HG03354 (cell line): ENCODE measurements around the gene EPHA8.

Experiments
- ATAC-seq: cut with Tn5 transposase; IDR thresholded peaks from one replicate; pipeline ENCODE4 v1.9.1; 2021; ENCODE audit warnings: mild to moderate bottlenecking; ENCODE audit not compliant: unreplicated experiment, poor library complexity, severe bottlenecking

The EPHA8 gene

DNA sequence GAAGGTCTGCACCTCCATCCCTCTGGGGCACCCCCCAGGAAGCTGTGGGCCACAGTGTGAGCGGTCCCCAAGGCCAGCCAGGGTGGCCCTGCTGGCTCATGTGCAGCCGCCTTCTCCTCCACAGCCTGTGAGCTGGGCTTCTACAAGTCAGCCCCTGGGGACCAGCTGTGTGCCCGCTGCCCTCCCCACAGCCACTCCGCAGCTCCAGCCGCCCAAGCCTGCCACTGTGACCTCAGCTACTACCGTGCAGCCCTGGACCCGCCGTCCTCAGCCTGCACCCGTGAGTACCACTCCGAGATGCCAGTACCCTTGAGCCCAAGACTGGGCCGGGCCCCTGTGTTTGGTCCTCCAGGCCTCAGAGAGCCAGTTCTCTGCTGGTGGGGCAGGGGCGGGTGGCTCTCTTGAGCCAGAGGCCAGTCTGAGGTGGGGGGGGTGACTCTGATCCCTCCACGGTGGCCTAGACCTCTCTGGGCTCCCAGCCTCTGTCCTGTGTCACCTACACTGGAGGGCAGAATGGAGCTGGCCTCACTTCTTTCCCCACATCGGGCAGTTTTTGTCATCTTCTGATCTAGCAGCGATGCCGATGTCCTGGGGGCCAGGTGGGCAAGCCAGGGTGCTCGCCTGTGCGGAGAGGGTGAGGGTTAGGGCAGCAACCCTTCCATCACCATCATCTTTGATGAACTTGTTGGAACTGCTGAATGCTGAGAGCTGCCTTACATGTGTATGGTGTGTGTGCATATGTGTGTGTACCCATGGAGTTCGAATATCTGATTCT lies 23.3 kb downstream of the EPHA8 start:
- ATAC-seq: no peak

DNA sequence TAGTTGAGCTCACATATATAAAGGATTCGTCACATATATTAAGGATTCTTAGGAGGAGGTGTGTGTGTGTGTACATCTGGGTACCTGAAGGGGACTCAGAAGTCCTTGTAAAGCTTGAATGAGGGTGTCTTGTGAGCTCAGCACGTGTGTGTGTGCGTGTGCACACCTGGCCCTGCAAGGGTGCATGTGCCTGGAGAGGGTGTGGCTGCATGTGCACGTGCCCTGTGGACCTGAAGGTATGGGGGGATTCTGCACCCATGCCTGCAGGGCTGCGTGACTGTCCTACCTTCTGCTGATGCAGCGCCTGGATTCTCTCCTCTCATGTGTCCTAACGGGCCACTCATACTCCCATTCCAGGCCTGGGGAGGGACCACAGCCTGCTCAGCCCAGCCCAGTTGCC lies 24.0 kb downstream of the EPHA8 start:
- no peak for ATAC-seq

DNA sequence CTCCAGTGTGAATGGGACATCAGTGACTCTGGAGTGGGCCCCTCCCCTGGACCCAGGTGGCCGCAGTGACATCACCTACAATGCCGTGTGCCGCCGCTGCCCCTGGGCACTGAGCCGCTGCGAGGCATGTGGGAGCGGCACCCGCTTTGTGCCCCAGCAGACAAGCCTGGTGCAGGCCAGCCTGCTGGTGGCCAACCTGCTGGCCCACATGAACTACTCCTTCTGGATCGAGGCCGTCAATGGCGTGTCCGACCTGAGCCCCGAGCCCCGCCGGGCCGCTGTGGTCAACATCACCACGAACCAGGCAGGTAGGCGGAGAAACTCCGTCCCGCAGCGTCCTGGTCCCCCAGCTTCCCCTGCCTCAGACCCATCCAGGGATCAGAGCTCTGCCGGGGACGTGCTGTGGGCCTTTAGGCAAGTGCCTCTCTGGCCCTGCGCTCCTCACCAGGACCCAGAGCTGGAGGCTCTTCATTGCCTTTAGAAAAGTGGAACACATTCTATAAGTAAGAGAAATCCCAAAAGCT lies 25.7 kb downstream of the EPHA8 start:
- no peak for ATAC-seq

DNA sequence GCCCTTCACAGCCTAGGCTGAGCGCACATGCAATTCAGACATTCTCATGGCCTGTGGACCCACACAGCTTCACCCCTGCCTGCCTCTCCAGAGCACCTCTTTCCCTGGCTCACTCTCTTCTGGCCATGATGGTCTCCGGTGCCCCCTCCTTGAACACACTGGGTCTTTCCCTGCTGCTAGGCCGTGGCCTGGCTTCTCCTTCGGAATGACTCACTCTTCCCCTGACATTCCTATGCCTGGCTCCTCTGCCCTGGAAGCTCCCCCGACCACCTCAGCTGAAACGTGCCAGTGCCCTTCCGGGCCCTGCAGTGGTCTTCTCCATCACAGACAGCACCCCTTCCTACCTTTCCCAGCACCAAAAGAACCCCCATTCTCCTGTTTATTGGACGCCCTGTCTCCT lies 28.3 kb downstream of the EPHA8 start:
- no peak for ATAC-seq

DNA sequence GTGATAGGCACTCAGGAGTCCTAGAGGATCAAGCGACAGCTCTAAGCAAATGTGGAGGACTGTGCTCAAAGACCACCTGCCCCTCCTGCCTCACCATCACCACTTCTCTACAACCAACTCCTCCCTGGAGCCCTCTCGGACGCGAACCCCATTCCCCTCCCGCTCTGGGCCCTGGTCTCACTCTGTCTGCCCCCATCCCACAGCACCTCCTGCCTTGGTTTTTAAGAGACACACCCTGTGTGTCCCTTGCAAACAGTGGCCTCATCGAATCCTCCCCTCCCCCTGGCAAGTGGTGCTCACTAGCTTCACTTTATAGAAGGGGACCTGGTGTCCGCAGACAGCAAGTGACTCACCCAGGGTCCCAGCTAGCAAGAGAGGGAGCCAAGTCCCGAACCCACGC lies 28.8 kb downstream of the EPHA8 start:
- ATAC-seq: no peak

DNA sequence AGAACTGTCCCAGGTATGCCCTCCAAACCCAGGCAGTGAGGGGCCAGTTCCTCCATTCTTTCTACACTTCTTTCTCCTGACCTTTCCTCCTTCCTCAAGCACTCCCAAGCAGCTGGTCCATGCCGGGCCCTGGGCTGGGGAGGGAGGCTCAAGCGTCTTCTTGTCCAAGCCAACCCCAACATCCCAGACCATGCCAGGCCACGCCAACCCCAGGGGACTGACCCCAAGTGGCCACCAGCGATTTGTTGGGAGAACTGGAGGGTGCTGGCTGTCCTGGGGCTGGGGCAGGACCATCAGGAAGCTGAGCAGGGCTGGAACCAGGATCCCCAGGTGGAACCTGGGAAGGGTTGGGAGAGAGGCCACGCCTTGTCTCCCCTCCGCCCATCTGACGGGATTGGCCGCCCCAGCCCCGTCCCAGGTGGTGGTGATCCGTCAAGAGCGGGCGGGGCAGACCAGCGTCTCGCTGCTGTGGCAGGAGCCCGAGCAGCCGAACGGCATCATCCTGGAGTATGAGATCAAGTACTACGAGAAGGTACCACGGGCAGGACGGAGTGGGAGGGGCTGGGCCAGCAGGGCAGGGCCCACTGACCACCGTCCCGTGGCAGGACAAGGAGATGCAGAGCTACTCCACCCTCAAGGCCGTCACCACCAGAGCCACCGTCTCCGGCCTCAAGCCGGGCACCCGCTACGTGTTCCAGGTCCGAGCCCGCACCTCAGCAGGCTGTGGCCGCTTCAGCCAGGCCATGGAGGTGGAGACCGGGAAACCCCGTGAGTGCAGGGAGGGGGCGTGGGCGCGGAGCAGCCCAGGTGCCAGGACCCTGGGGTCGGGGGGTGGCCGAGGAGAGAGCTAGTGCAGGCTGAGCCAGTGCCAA lies 29.9 kb downstream of the EPHA8 start:
- ATAC-seq: no peak

DNA sequence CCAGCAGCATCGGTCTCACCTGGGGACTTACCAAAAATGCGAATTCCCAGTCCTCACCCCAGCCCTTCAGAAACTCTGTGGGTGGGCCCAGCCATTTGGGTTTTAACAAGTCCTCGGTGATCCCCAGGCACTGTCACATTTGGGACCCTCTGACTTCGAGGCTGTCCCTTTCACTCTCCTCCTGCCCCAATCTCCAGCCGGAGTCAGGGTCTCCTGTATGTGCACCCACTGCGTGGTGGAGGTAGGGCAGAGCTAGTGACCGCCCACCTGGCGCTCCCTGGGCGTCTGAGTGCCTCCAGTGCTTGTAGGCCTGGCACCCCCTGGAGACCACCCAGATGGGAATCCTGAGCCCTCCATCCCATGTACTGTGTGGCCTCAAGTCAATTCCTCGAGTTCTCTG lies 31.1 kb downstream of the EPHA8 start:
- no peak for ATAC-seq

DNA sequence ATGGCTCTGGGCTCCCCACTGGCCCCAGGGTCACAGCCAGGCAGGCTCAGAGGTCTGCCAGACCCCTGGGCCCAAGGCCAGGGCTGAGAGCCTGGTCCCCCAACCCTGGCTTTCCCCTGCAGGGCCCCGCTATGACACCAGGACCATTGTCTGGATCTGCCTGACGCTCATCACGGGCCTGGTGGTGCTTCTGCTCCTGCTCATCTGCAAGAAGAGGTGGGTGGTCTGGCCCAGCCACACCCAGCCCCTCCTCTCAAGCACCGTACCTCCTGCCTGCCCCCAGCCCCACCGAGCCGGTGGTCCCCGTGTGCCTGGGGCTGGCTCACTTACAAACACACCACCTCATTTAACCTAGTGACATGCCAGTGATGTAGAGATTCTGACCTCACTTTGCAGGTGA lies 31.8 kb downstream of the EPHA8 start:
- no peak for ATAC-seq

DNA sequence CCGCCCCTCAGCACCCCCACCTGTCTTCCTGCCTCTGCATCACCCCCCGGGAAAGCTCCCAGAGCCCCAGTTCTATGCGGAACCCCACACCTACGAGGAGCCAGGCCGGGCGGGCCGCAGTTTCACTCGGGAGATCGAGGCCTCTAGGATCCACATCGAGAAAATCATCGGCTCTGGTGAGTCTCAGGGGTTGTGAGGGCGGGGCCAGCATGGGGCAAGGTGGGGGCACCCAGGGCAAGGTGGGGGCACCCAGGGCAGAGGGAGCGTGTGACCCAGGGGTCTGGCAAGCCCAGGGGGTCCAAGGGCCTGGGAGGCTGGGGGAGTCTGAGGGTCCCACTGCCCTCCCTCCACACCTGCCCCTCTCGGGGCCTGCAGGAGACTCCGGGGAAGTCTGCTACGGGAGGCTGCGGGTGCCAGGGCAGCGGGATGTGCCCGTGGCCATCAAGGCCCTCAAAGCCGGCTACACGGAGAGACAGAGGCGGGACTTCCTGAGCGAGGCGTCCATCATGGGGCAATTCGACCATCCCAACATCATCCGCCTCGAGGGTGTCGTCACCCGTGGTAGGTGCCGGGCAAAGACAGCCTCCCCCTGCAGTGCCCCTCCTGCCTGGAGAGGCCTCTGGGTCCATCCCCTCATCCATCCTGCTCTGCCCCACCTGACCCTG lies 34.1 kb downstream of the EPHA8 start:
- ATAC-seq: no peak

DNA sequence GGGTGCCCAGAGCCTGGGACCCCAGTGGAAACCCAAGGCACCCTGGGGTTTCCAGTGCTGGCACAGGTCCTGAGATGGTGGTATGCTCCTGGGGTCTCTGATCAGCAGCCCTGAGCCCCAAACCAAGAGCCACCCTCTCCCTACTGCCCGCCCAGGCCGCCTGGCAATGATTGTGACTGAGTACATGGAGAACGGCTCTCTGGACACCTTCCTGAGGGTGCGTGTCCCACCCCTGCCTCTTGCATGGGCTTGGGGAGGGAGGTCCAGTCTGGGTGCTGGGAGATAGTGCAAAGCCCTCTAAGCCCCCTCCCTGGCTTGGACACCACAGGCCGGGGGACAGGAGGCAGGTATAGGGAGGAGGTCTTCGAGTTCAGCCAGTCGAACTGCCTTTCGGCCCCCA lies 34.7 kb downstream of the EPHA8 start:
- ATAC-seq: no peak

DNA sequence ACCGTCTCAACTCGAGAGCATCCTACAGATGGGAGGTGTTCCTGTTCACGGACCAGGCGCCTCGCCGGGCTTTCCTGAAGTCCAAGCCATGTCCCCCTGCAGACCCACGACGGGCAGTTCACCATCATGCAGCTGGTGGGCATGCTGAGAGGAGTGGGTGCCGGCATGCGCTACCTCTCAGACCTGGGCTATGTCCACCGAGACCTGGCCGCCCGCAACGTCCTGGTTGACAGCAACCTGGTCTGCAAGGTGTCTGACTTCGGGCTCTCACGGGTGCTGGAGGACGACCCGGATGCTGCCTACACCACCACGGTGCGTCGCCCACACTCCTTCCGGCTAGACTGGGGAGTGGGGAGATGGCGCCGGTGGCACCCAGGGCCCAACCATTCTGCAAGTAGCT lies 35.4 kb downstream of the EPHA8 start:
- ATAC-seq: no peak

DNA sequence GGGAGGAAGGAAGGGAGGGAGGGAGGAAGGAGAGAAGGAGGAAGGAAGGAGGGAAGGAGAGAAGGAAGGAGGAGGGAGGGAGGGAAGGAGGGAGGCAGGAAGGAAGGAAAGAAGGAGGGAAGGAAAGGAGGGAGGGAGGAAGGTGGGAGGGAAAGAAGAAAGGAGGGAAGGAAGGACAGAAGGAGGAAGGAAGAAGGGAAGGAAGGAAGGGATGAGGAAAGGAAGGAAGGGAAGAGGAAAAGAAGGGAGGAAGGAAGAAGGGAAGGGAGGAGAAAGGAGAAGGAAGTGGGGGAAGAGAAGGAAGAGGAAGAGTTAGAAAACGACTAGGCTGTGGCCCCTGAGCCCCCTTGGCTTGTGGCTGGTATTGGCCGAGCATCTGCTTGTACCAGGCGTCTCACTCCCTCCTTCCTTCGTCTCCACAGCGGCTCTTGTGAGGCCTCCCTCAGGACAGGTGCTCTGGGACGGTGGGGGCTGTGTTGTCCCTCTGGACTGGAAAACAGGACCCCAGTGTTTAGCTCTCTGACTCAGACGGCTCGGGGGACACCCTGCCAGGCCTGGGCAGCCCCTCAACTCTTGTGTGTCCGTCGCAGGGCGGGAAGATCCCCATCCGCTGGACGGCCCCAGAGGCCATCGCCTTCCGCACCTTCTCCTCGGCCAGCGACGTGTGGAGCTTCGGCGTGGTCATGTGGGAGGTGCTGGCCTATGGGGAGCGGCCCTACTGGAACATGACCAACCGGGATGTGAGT lies 37.0 kb downstream of the EPHA8 start:
- ATAC-seq: no peak

DNA sequence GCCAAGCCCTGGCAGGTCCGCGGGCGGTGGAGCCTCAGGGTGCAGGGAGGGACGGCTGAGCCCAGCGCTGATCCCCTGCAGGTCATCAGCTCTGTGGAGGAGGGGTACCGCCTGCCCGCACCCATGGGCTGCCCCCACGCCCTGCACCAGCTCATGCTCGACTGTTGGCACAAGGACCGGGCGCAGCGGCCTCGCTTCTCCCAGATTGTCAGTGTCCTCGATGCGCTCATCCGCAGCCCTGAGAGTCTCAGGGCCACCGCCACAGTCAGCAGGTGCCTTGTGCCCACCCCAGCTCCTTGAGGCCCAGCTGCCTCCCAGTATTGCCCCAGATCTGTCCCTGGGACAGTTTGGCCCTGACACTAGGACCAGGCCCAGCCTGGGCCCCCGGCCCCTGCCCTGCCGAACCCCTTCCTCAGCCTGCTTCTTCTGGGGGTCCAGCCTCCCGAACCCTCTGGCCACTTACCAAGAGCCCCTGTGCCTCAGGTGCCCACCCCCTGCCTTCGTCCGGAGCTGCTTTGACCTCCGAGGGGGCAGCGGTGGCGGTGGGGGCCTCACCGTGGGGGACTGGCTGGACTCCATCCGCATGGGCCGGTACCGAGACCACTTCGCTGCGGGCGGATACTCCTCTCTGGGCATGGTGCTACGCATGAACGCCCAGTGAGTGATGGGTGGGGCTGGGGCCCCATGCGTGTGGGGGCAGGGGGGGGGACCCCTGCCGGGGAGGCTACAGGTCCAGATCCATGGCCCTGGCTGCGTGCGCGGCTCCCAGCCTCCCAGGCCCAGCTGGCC lies 37.7 kb downstream of the EPHA8 start:
- no peak for ATAC-seq

DNA sequence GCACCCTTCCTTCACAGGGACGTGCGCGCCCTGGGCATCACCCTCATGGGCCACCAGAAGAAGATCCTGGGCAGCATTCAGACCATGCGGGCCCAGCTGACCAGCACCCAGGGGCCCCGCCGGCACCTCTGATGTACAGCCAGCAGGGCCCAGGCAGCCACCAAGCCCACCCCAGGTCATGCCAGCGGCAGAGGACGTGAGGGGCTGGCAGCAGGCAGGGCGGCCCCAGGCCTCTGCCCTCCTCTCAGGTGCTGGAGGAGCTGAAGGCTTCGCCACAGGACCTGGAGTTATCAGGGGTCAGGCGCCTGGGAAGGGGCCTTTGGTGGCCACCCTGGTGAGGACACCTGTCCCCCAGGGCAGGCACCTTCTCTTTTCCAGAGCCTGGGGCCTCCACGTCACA lies 38.3 kb downstream of the EPHA8 start:
- ATAC-seq: no peak

DNA sequence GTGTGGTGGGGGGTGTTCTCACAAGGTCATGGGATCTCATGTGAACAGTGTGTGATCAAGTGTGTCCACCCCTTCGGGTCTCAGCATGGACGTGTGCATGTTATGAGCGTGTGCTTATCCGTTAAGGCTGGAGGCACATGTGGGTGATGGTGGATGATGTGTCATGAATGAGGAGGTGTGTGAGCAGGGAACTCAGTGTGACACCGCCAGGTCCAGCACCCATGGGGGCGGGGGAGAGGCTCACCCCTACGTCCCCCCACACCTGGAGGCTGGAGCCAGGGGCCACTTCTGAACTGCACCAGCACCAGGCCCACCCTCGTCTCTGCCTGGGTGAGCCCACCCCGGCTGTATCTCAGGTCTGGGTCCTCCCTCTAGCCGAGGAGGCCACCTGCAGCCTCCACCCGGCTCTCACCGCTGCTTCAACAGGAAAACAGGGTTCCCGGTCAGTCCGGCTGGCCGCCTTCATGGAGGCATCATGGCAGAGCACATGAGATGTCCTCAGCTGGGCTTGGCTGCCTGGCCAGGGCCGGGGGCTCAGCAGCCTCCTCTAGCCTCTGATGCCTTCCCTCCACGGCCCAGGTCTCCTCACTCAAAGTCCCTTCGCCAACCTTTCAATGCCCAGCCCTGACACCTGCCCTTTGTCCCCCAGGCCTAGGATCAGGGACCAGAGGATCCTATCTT lies 38.9 kb downstream of the EPHA8 start:
- no peak for ATAC-seq

DNA sequence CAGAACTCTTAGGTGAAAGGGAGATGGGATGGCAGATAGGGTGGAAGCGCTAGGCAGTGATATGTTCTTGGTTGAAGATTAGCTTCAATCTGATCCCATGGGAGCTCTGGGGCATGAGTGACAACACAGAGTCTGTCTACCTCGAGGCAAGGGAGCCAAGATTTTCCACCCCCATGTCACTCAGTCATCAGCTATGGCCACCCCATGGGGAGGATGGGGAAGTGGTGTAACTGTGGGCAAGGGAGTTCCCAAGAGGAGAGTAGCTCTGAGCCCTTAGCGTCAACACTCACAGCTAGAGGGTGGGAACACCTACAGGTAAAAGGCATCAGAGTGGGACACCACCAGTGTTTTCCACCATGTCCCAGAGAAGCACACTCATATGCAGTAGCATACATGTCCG lies 42.9 kb downstream of the EPHA8 start:
- no peak for ATAC-seq

DNA sequence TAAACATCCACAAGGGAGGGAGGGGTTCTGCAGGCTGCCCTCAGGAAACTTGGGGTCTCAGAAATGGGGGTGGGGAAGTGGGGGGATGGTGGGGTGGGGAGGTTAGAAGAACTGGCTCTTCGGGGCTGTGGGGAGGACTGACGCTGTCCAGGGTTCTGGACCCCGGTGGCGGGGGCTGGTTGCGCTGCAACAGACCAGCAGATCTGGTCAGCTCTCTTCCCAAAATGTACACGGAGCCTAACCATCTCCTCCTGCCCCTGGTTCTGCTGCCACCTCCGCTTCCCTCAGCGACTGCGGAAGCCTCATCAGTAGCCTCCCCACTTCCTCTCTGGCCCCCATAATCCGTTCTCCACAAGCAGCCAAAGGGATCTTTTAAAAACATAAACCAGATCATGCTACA lies 43.9 kb downstream of the EPHA8 start:
- no peak for ATAC-seq

DNA sequence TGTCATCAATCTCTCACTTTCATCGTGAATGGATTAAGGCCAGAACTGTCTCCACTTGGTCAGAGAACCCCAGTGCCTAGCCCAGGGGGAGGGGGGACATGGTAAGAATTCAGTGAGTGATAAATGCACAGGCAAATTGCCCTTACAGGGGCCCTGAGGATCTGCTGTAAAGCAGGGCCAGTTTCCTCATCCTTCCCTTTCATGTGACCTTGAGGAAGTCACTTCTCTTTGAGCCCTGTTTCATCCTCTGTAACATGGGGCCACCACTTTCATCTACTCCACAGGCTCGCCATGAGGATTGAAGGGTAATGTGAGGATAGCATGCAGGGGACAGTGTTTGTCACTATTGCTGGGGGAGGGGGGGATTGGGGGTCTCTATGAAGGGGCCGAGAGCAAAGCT lies 45.1 kb downstream of the EPHA8 start:
- no peak for ATAC-seq

DNA sequence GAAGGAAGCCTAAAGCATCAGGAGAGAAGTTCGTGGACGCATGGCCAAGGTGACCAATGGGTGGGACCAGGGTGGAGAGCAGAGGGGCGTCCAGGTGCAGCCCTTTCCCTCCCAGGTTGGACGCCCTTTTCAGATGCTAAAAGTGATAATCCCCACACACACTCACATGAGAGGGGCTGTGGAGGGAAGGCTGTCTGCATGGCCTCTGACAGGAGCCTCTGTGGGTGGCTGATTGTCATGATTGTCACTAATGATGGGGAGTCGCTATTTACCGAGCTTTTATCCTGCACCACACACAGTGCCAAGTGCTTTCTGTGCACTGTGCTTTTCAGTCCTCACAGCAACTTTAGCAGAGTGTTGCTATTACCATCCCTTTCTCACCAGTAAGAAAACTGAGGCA lies 46.0 kb downstream of the EPHA8 start:
- no peak for ATAC-seq
